H4 (cell line): ENCODE measurements around the gene PDXP. TPM values are rescaled to one million over a fixed set of nuclear protein-coding genes. Genes with fewer than 3 reads are reported as not detected.

Source experiments
- DNase-seq: peaks from one replicate; pipeline ENCODE4 v3.0.0-alpha.2; 2015; ENCODE audit warnings: low spot score
- total RNA-seq: library from RNA; depleted of rRNA; stranded (reverse); fragments of >200 nt; shearing (Covaris generic); gene quantifications from 2 replicates; pipeline ENCODE4 v1.2.3, GENCODE V29; 2014

PDXP gene
- total RNA-seq, 1 experiment from 2014 or later, result 9.3 TPM

DNA sequence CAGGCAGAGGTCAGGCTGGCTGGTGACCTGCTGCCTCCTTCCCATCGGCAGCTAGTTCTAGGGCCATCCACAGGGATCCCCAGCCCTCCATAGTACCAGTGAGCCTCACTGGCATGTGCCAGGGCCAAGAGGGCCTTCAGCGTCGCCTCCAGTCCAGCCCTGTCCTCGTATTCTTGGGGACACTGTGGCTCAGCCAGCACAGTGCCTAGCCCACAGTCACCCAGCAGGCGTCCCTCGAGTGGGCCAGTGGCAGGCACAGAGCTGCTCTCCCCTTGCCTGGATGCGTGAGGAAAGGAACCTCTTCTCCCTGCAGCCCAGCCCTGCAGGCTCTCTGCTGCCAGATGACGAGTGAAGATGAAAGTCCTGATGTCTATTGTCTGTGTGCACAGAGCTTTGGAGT lies 29.7 kb upstream of the PDXP start:
- no peak for DNase-seq

- no peak for DNase-seq
These were observed 28.6 kb upstream of the PDXP start for GRCh38 chr22:37629928-37630327.

DNA sequence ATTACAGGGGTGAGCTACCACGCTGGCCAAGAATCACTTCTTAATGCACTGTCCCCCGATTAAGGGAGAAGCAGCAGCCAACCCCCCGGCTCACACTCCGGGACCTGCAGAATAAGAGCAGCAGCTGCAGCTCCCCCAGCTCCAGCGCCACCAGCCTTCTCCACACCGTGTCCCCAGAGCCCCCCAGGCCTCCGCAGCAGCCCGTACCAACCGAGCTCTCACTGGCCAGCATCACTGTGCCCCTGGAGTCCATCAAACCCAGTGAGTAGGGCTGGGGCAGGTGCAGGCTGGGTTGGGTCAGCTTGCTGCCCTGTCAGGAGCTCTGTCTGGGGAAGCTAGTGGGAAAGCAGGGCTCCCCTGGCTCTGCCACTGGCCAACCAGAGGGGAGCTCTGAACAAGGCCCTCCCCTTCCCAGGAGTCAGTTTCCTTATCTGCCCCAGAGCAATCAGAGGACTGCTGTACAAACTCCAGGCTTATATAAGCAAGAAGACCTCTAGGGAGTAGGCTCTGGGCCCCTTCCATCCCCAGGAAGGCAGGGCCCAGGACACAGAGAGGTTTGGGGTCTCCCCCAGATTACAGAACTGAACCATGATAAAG lies 27.6 kb upstream of the PDXP start:
- no peak for DNase-seq

GRCh38 chr22:37631448-37632173 lies 26.9 kb upstream of the PDXP start:
- no peak for DNase-seq

DNA sequence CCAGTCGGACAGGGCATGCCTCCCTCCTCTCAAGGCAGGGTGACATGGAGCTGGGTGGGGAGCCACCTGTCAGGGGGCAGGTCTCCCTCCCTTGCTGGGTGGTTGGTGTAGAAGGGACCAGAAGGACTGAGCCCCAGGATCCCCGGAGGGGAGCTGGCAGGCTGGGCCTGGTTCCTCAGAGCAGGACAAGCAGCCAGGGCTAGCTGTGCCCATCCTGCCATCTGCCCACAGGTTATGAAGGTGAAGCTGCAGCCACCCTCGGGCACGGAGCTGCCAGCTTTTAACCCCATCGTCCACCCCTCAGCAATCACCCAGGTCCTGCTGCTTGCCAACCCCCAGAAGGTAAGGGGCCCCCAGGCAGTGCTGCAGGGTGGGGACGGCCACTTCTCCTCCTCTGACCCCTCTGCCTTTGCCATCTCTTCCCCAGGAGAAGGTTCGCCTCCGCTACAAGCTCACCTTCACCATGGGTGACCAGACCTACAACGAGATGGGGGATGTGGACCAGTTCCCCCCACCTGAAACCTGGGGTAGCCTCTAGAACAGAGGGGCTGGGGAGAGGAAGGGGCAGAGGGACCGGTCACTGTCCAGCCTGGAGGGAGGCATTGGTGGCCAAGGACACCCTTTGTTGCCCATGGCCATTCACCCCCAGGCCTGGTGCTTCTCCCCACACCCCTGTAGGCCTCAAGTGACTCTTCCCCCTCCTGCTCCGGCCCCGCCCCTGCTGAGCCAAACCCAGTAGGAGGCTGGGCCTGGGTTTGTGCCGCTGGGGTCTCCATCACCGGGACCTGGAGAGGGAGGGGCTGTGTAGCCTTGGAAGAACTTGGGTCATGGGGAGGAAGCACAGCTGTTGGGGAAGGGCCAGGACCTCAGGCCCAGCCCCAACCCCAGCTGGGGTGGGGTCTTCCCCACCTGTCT lies 26.1 kb upstream of the PDXP start:
- DNase-seq, result no peak

- no peak for DNase-seq
These were observed 25.4 kb upstream of the PDXP start for GRCh38 chr22:37633089-37633624.

- DNase-seq, result peak; percentile 85
These were observed 24.7 kb upstream of the PDXP start for GRCh38 chr22:37633625-37634416.

GRCh38 chr22:37634417-37634924 lies 24.1 kb upstream of the PDXP start:
- DNase-seq, result no peak

- no peak for DNase-seq
These were observed 23.4 kb upstream of the PDXP start for GRCh38 chr22:37635157-37635556.

DNA sequence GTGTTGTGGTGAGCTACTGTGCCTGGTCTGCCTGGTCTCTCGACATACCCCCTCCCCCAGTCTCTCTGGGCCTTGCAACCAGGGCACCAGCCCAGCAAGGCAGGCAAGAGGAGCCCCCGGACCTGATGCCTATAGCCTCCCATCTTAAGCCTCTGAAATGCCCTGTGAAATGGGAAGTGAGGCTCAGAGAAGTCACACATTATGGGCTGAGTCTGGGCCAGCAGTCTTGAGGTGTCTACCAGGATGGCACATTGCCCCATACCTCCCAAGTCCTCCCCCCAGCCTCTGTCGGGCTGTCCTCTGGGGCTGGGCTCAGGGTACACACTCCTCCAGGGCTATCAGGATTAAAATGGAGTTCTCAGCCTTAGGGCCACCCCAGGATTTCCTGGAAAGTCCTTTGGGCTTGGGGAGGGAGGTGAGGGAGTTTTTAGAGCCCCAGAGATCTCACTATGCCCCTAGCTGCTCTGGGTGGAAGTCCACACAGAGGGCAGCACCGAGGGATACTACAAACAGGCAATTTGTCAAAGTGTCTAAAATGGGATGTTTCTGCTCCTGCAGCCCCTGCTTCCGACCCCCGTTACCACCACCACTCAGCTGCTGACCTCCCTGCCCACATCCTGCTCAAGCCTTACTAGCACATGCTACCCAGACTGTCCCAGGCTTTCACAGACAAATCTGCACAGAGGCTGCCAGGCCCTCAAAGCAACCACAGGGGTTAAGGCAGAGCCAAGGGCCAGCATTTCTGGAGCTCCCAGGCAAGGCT lies 22.2 kb upstream of the PDXP start:
- no peak for DNase-seq

DNA sequence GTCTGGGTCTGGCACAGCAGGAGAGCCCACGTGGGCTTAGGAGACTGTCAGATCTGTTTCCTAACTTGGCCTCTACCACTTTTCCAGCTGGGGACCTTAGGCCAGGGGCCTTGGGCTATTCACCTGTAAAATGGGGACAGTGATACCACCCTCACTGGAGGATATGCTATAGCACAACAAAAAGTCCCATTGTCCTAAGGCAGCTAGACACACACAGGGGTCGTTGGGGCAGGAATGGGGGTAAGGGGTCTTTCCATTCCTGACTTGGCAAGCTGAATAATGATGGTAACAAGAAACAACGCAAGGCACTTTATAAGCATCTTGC lies 21.6 kb upstream of the PDXP start:
- no peak for DNase-seq

GRCh38 chr22:37638391-37639069 lies 20.0 kb upstream of the PDXP start:
- no peak for DNase-seq

- no peak for DNase-seq
These were observed 19.3 kb upstream of the PDXP start, which contains the start of gene SH3BP1 for GRCh38 chr22:37639070-37639760. Gene SH3BP1 (plus strand): TSS chr22:37639669. CDS start chr22:37639788, 119 bp downstream.

- DNase-seq, result no peak
These were observed 18.5 kb upstream of the PDXP start for GRCh38 chr22:37639771-37640590.

DNA sequence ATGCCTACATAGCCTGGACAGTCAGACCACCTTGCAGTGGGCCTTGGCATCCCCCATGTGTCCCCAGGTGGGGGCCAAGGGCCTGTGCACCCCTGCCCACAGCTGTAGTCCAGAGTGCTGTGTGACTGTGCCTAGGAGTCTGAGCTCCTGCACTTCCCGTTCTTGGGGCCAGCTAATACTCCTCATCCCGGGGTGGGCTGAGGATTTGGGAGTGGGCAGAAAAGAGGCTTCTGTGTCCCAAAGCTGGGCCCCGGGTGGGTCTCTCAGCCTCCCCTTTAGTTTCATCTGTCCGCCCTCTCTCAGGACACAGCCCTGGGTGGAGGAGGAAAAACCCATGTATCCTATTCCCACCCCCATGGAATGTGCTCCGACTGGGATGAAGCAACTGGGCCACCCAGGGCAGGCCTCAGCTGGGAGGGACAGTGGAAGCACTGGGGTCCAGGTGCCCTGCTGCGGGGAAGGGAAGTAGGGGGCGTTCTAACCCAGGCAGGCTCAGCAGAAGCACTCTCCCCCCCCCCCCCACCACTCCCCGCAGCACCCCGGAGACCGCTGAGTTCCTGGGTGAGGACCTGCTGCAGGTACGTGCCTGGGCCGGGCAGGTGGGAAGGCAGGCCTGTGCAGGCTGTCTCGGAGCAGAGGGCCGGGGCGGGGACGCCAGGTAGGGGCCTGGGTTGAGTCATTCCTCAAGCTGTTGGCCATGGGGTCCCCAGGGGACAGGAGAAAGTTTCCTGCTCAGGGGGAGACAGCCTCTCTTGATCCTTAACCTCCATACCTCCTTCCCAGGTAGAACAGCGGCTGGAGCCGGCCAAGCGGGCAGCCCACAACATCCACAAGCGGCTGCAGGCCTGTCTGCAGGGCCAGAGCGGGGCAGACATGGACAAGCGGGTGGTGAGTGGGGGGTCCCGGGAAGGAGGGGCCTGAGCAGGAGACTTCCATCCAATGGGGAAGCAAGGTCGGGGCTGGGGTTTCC lies 17.6 kb upstream of the PDXP start:
- no peak for DNase-seq

GRCh38 chr22:37641561-37641949 lies 17.0 kb upstream of the PDXP start:
- DNase-seq, result no peak

DNA sequence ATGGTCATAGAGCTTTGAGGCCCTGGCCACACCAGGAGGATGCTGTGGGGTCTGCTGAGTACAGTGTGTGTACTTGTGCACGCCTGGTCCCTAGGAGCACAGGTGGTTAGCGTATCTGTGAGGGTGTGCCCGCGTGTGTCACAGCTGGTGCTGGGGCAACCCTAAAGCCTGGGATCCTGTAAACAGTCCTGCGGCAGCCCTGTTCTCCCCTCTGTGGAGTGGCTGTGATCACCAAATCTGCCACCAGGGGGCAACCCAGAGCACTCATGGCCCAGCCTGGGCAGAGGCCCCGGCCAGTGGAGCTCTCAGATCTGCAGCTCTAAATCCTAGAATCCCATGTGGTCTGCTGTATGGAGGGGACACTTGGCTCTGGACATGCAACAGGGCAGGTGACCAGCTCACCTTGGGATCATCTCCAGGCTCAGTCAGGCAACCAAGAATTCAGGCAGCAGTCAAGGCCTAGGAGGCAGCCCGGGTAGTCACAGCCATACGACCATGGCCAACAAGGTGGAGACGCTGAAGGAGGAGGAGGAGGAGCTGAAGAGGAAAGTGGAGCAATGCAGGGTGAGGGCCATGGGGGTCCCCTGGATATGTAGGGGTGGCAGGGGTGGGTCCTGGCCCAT lies 15.2 kb upstream of the PDXP start:
- DNase-seq, result peak; percentile 36
